LNCaP clone FGC (cell line): ENCODE results near the gene ERCC6.

ENCODE experiments used
- DNase-seq: peaks from one replicate; pipeline ENCODE4 v3.0.0-alpha.2; 2011; ENCODE audit warnings: low read depth
- H3K4me3 ChIP-seq: 2 replicates; pipeline ENCODE4 v1.5.1; 2011; ENCODE audit warnings: mild to moderate bottlenecking, low read depth, low read length, control low read depth
- CTCF ChIP-seq: IDR thresholded peaks from 2 replicates; pipeline ENCODE4 v1.5.1; 2012; ENCODE audit warnings: mild to moderate bottlenecking; ENCODE audit not compliant: control insufficient read depth, insufficient read depth; ENCODE audit errors: extremely low read depth

Gene ERCC6

GRCh38 chr10:49505076-49505475 is 33.8 kb downstream of the ERCC6 start:
- DNase-seq, result peak; percentile 97
- TF ChIP-seq CTCF, result no peak
- peak overlapping the region; percentile 46 for H3K4me3 ChIP-seq

DNA sequence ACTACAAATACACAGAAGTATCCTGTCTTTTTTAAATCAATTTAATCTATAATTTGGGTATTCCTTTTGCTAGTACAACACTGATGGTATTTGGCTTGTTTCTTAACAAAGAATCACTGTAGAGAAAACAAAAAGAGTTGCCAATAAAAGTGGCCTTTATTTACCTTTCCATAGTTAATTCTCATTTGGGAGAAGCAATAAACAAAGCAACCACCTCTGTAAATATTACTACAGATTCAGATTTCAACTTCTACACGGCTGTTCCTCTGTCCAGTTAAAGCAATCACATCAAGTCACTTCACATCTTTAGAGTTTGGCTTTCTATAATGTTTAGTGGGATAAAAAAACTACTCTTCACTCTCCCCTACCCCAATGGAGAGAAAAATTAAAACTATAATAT is 34.4 kb downstream of the ERCC6 start:
- DNase-seq, result peak; percentile 79
- peak overlapping the region; percentile 46 for H3K4me3 ChIP-seq
- no peak for TF ChIP-seq CTCF

DNA sequence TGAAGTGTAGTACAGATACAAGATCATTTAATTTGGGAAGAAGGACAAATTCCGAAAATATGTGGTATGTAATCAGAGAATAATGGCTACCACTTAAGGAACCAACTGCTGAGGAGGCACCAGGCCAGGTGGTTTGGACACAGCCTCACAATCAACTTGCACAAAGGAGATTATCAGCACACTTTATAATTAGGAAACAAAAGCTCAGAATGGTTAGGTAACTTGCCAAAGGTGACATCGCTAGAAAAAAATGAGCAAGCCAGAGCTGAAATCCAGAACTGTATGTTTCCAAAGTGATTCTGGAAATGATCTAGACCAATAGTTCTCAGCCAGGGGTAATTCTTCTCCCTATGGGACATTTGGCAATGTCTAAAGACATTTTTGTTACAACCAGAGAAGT is 36.6 kb downstream of the ERCC6 start:
- TF ChIP-seq CTCF, result no peak
- no peak for DNase-seq
- H3K4me3 ChIP-seq, result no peak overlapping the region

GRCh38 chr10:49500412-49500811 is 38.5 kb downstream of the ERCC6 start:
- DNase-seq, result no peak
- TF ChIP-seq CTCF, result no peak
- no peak overlapping the region for H3K4me3 ChIP-seq

DNA sequence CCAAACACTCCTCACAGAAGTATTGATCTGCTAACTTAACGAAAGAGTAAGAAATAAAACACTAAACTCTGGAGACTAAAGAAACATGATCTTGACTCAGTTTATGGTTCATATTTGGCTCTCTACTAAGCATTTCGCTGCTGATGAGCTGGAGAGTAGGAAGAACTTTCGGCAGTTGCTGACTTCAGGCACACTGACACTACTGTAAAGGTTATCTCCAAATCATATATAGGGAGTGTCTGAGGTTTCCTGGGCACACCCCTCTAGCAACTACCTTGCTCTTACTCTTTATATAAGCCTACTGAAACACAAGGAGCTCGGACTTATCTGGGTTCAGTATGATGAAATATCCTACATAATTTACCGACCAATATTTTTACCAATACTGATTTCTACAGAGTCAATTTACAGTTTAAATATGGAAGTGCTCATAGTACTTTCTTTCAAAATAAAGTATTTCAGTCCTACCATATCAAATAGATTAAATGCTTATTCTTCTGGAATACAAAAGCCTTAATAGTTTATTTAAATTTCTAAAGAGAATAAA is 39.5 kb downstream of the ERCC6 start:
- no peak overlapping the region for H3K4me3 ChIP-seq
- TF ChIP-seq CTCF, result no peak
- DNase-seq, result no peak

DNA sequence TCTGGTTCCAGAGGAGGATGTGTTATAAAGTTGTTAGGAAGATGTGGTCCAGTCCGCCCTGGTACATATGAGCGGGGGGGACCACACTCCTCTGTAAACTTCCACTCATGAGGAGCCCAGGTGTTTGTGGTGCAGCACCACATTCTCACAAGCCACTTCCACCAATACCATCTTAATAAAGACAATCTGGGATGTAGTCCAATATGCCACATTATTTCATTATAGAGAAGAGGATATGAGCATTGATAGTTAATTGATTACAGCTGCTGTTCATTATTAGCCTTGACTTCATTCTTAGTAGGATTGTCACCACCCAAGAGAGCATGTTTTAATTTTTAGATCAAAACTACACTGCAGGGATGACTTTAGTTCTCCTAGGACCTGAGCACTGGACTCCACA is 40.5 kb downstream of the ERCC6 start:
- no peak overlapping the region for H3K4me3 ChIP-seq
- DNase-seq, result no peak
- TF ChIP-seq CTCF, result no peak

DNA sequence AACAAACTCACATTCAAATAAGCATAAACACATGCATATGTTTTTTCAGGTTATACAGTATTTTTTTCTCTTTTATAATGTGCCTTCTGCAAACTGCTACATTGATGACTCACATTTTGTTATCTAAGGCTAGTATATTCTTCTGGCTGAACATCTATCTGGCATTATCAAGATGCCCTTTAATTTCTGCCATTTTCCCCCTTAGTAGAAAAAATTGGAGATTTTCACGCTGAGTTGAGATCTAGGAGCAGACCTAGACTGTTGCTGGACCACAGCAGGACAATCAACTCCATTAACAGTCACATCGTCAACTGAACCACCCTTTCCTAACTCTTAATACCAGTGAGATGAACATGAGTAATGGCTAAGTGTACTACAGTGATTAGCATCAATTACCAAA is 41.6 kb downstream of the ERCC6 start:
- no peak for DNase-seq
- TF ChIP-seq CTCF, result no peak
- no peak overlapping the region for H3K4me3 ChIP-seq
